ENCODE data around the gene SI. TPM values are rescaled to one million over a fixed set of nuclear protein-coding genes. Genes with fewer than 3 reads are reported as not detected.

Gene SI
- total and polyA plus RNA-seq, 2 donors (not counting 3 experiments of a cell fraction or from before 2014, with no cell fraction given), result not detected

DNA sequence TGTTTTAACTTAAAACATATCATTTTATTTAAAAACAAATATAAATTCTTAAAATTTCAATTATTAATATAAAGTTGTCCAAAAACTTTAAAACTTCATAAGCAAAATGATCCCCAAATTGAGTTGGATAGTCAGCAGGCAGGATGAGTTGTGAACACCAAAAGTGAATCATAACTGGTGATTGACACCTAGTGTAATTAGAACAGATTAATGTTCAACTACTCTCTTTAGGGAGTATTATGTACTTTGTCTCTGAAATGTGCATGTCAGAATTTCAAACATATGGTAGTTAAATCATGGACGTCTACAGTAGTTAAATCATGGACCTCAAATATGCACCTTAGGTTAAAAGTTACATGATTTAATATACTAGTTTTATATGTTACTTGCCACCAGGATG, 2.9 kb upstream of the SI start:
- Histone ChIP-seq H2AFZ (ENCODE audit: low read depth, low read length) (no peak overlapping the region), H3K4me1 (ENCODE audit: control insufficient read depth, extremely low read depth, insufficient read depth, low read length) (no peaks in the 10 kb centered on the region), H3K27me3 (ENCODE audit: control insufficient read depth in 2 of 2, insufficient read depth in 2 of 2, low read length in 2 of 2) (no peaks in the 10 kb centered on the region), H3K4me3 (replicated peaks in 1 of 3; ENCODE audit: insufficient read depth in 1 of 3, low read depth in 1 of 3, low read length in 3 of 3) (no peak overlapping the region), H3K4me2 (ENCODE audit: insufficient read depth, low read length) (no peak overlapping the region), H3K9me1 (replicated peaks; ENCODE audit: control insufficient read depth, extremely low read depth, insufficient read depth, low read length) (no peaks in the 10 kb centered on the region), H4K20me1 (replicated peaks; ENCODE audit: control insufficient read depth, extremely low read depth, insufficient read depth, low read length) (no peaks in the 10 kb centered on the region), H3K27ac (ENCODE audit: insufficient read depth, low read depth, low read length) (no peak overlapping the region), H3K79me2 (ENCODE audit: control insufficient read depth, insufficient read depth, low read length) (no peaks in the 10 kb centered on the region), H3K9me3 (replicated peaks; ENCODE audit: control insufficient read depth, insufficient read depth, low read length) (no peaks in the 10 kb centered on the region), H3K9ac (replicated peaks; ENCODE audit: extremely low read depth, insufficient read depth, low read length) (no peak overlapping the region), H3K36me3 (ENCODE audit: control insufficient read depth in 2 of 2, extremely low read depth in 1 of 2, insufficient read depth in 2 of 2, low read length in 2 of 2) (no peaks in the 10 kb centered on the region)
- no TSS peak for BruUV-seq (replicated peaks)
- intact Hi-C loops (cut with micrococcal nuclease) (no loop called here), dilution Hi-C loops (cut with MboI; ENCODE audit: extremely low pct_ligation_motif_present, low sequenced_read_pairs) (no loop called here)
- DNase-seq (ENCODE audit: low read depth, low spot score), result no peak
- POLR2A ChIA-PET, result no interaction called here
- no peak for FAIRE-seq
- TF ChIP-seq POLR2AphosphoS5 (IDR thresholded peaks at IDR 0.05; ENCODE audit: insufficient read depth, low read depth, low read length), result no peak
- no peak for TF ChIP-seq FOS (IDR thresholded peaks at IDR 0.05; ENCODE audit: borderline replicate concordance, insufficient read depth, low read length)
- TF ChIP-seq MYC (IDR thresholded peaks at IDR 0.05; ENCODE audit: low read depth, low read length), result no peak
- no peak for TF ChIP-seq JUN (IDR thresholded peaks at IDR 0.05; ENCODE audit: borderline replicate concordance, insufficient read depth, insufficient read length, low read depth)
- TF ChIP-seq, protein P1, sequence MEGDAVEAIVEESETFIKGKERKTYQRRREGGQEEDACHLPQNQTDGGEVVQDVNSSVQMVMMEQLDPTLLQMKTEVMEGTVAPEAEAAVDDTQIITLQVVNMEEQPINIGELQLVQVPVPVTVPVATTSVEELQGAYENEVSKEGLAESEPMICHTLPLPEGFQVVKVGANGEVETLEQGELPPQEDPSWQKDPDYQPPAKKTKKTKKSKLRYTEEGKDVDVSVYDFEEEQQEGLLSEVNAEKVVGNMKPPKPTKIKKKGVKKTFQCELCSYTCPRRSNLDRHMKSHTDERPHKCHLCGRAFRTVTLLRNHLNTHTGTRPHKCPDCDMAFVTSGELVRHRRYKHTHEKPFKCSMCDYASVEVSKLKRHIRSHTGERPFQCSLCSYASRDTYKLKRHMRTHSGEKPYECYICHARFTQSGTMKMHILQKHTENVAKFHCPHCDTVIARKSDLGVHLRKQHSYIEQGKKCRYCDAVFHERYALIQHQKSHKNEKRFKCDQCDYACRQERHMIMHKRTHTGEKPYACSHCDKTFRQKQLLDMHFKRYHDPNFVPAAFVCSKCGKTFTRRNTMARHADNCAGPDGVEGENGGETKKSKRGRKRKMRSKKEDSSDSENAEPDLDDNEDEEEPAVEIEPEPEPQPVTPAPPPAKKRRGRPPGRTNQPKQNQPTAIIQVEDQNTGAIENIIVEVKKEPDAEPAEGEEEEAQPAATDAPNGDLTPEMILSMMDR (IDR thresholded peaks at IDR 0.05; ENCODE audit: extremely low read depth in 1 of 2, insufficient read depth in 1 of 2, low read depth in 1 of 2, low read length in 2 of 2), result no peak
- TF ChIP-seq, protein P2, sequence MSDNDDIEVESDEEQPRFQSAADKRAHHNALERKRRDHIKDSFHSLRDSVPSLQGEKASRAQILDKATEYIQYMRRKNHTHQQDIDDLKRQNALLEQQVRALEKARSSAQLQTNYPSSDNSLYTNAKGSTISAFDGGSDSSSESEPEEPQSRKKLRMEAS (IDR thresholded peaks at IDR 0.05; ENCODE audit: insufficient read depth, insufficient read length), result no peak
- CTCF ChIA-PET, result no interaction called here

DNA sequence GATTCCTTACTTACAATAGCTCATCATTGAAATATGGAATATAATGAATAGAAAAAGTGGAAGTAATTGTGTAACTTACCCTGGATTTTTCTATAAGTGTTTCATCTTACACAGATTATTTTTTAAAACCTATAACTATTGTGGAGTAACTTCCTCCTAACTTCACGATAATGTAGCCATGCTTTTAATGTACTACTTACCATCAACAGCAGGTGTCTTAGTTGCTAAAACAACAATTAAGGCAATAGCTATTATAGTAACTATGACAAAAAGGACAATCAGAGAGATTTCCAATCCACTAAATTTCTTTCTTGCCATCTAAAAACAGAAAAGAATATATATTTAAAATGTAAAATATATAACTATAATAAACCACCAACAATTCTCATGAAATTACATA, 2.6 kb downstream of the SI start:
- DNase-seq (ENCODE audit: low read depth, low spot score) (no peak), FAIRE-seq (no peak)
- H3K27me3 ChIP-seq (ENCODE audit: control insufficient read depth in 2 of 2, insufficient read depth in 2 of 2, low read length in 2 of 2), result no peaks in the 10 kb centered on the region
- dilution Hi-C loops (cut with MboI; ENCODE audit: extremely low pct_ligation_motif_present, low sequenced_read_pairs) (no loop called here), intact Hi-C loops (cut with micrococcal nuclease) (no loop called here)
- ChIA-PET CTCF (no interaction called here), POLR2A (no interaction called here)
- no peak overlapping the region for H3K4me3 ChIP-seq (replicated peaks in 1 of 3; ENCODE audit: insufficient read depth in 1 of 3, low read depth in 1 of 3, low read length in 3 of 3)
- H3K36me3 ChIP-seq (ENCODE audit: control insufficient read depth in 2 of 2, extremely low read depth in 1 of 2, insufficient read depth in 2 of 2, low read length in 2 of 2), result no peaks in the 10 kb centered on the region
- H3K9me3 ChIP-seq (replicated peaks; ENCODE audit: control insufficient read depth, insufficient read depth, low read length), result no peaks in the 10 kb centered on the region
- TF ChIP-seq, protein P2 (IDR thresholded peaks at IDR 0.05; ENCODE audit: insufficient read depth, insufficient read length), result no peak
- TF ChIP-seq JUN (IDR thresholded peaks at IDR 0.05; ENCODE audit: borderline replicate concordance, insufficient read depth, insufficient read length, low read depth), result no peak
- TF ChIP-seq POLR2AphosphoS5 (IDR thresholded peaks at IDR 0.05; ENCODE audit: insufficient read depth, low read depth, low read length), result no peak
- TF ChIP-seq FOS (IDR thresholded peaks at IDR 0.05; ENCODE audit: borderline replicate concordance, insufficient read depth, low read length), result no peak
- TF ChIP-seq, protein P1 (IDR thresholded peaks at IDR 0.05; ENCODE audit: extremely low read depth in 1 of 2, insufficient read depth in 1 of 2, low read depth in 1 of 2, low read length in 2 of 2), result no peak
- no peak for TF ChIP-seq POLR2A (IDR thresholded peaks at IDR 0.05; ENCODE audit: low read depth, low read length)
- no peak for TF ChIP-seq GATA2 (IDR thresholded peaks at IDR 0.05; ENCODE audit: insufficient read depth, insufficient read length, low read depth, low read length)
- no peak for TF ChIP-seq MYC (IDR thresholded peaks at IDR 0.05; ENCODE audit: low read depth, low read length)
- no peak for TF ChIP-seq EZH2 (IDR thresholded peaks at IDR 0.05; ENCODE audit: borderline replicate concordance, low read depth, low read length, severe bottlenecking)
- no peak overlapping the region for H3K9ac ChIP-seq (replicated peaks; ENCODE audit: extremely low read depth, insufficient read depth, low read length)
- no peaks in the 10 kb centered on the region for H3K4me1 ChIP-seq (ENCODE audit: control insufficient read depth, extremely low read depth, insufficient read depth, low read length)
- H3K4me2 ChIP-seq (ENCODE audit: insufficient read depth, low read length), result no peak overlapping the region
- no peaks in the 10 kb centered on the region for H3K79me2 ChIP-seq (ENCODE audit: control insufficient read depth, insufficient read depth, low read length)
- no peak overlapping the region for H2AFZ ChIP-seq (ENCODE audit: low read depth, low read length)
- BruUV-seq (replicated peaks), result no TSS peak
- no peaks in the 10 kb centered on the region for H4K20me1 ChIP-seq (replicated peaks; ENCODE audit: control insufficient read depth, extremely low read depth, insufficient read depth, low read length)
- no peak overlapping the region for H3K27ac ChIP-seq (ENCODE audit: insufficient read depth, low read depth, low read length)
- no peaks in the 10 kb centered on the region for H3K9me1 ChIP-seq (replicated peaks; ENCODE audit: control insufficient read depth, extremely low read depth, insufficient read depth, low read length)
